ENCODE data around the gene CCDC73.
"Not testable (repeated sequence)": the region's sequence is repeated elsewhere in the genome, so short reads cannot be mapped to it uniquely, and the experiment has no call there.

CCDC73 gene

GRCh38 chr11:32794439-32794838 lies at the start of gene CCDC73:
CCDC73 (minus strand) TSS chr11:32794662; CDS start chr11:32760243, 34,419 bp downstream.
- no peak for DNase-seq

GRCh38 chr11:32843544-32843943 lies 49.1 kb upstream of the CCDC73 start:
- DNase-seq, result no peak

- DNase-seq, result no peak
These were observed 46.1 kb upstream of the CCDC73 start for GRCh38 chr11:32840587-32840986.

- DNase-seq, result no peak
These were observed 44.8 kb upstream of the CCDC73 start for GRCh38 chr11:32839308-32839707.

- DNase-seq, result no peak
These were observed 44.2 kb upstream of the CCDC73 start for GRCh38 chr11:32838505-32839274.

- no peak for DNase-seq
These were observed 42.5 kb upstream of the CCDC73 start for GRCh38 chr11:32836946-32837345.

GRCh38 chr11:32833921-32834320 lies 39.5 kb upstream of the CCDC73 start:
- DNase-seq, result no peak

- no peak for DNase-seq
These were observed 36.8 kb upstream of the CCDC73 start for GRCh38 chr11:32831221-32831620.

- no peak for DNase-seq
These were observed 36.3 kb upstream of the CCDC73 start for GRCh38 chr11:32830796-32831195.

- no peak for DNase-seq
These were observed 35.9 kb upstream of the CCDC73 start for GRCh38 chr11:32830413-32830738.

GRCh38 chr11:32829680-32830412 lies 35.4 kb upstream of the CCDC73 start, which contains the start of gene PRRG4:
PRRG4 (plus strand) TSS chr11:32829927; CDS start chr11:32830530, 603 bp downstream.
- peak in 1 of 4 experiments; percentile 4 for DNase-seq

- no peak for DNase-seq
These were observed 34.8 kb upstream of the CCDC73 start for GRCh38 chr11:32829157-32829679.

- no peak for DNase-seq
These were observed 32.8 kb upstream of the CCDC73 start for GRCh38 chr11:32827276-32827675.

GRCh38 chr11:32826113-32826512 lies 31.7 kb upstream of the CCDC73 start:
- DNase-seq, result no peak

GRCh38 chr11:32823617-32824016 lies 29.2 kb upstream of the CCDC73 start:
- DNase-seq, result not testable (repeated sequence)

- DNase-seq, result no peak
These were observed 27.6 kb upstream of the CCDC73 start for GRCh38 chr11:32821917-32822560.

- no peak for DNase-seq
These were observed 27.1 kb upstream of the CCDC73 start for GRCh38 chr11:32821517-32821916.

GRCh38 chr11:32820497-32820896 lies 26.0 kb upstream of the CCDC73 start:
- DNase-seq, result no peak

- no peak for DNase-seq
These were observed 24.7 kb upstream of the CCDC73 start for GRCh38 chr11:32819187-32819586.

GRCh38 chr11:32817852-32818183 lies 23.4 kb upstream of the CCDC73 start:
- DNase-seq, result no peak

- no peak for DNase-seq
These were observed 22.9 kb upstream of the CCDC73 start for GRCh38 chr11:32817181-32817851.

- DNase-seq, result peak in 1 of 4 experiments; percentile 9
These were observed 14.9 kb upstream of the CCDC73 start for GRCh38 chr11:32809313-32809712.

- no peak for DNase-seq
These were observed 2.0 kb upstream of the CCDC73 start for GRCh38 chr11:32796425-32796824.
